Neuronal stem cell (in vitro differentiated cells): ENCODE measurements around the gene C17orf58.
A peak's percentile ranks its signal among the peaks of the same experiment; 100 is the strongest.

ENCODE experiments used
- DNase-seq: peaks from one replicate; pipeline ENCODE4 v3.0.0-alpha.2; 2013; ENCODE audit warnings: low spot score
- H2AFZ ChIP-seq: one replicate; pipeline ENCODE4 v1.6.1; 2013; ENCODE audit warnings: mild to moderate bottlenecking, low read length, inconsistent platforms
- H2AK5ac ChIP-seq: 2 replicates; pipeline ENCODE4 v1.6.1; 2013; ENCODE audit warnings: low read depth, mild to moderate bottlenecking, inconsistent platforms, low read length, moderate library complexity, mixed read lengths
- H2BK120ac ChIP-seq: 2 replicates; pipeline ENCODE4 v1.6.1; 2013; ENCODE audit warnings: low read depth, mild to moderate bottlenecking, inconsistent platforms, low read length, moderate library complexity, mixed read lengths
- H2BK12ac ChIP-seq: one replicate; pipeline ENCODE4 v1.6.1; 2013; ENCODE audit warnings: low read length, inconsistent platforms
- H2BK15ac ChIP-seq: 2 replicates; pipeline ENCODE4 v1.6.1; 2013; ENCODE audit warnings: mild to moderate bottlenecking, low read length, inconsistent platforms, mixed read lengths
- H2BK5ac ChIP-seq: one replicate; pipeline ENCODE4 v1.6.1; 2013; ENCODE audit warnings: inconsistent platforms, mild to moderate bottlenecking, low read length, moderate library complexity
- H3K14ac ChIP-seq: one replicate; pipeline ENCODE4 v1.6.1; 2013; ENCODE audit warnings: low read length, inconsistent platforms
- H3K18ac ChIP-seq: 2 replicates; pipeline ENCODE4 v1.6.1; 2013; ENCODE audit warnings: low read length, inconsistent platforms
- H3K23ac ChIP-seq: 2 replicates; pipeline ENCODE4 v1.6.1; 2013; ENCODE audit warnings: low read depth, mild to moderate bottlenecking, mixed read lengths, low read length, inconsistent platforms; ENCODE audit not compliant: poor library complexity
- H3K27ac ChIP-seq: replicated peaks from 3 replicates; pipeline ENCODE4 v1.5.1; 2013; ENCODE audit warnings: low read length, inconsistent platforms
- H3K27me3 ChIP-seq, 3 experiments: 2 replicates each; pipeline ENCODE4 v1.6.1; 2013; ENCODE audit warnings: low read length in 3 of 3, mild to moderate bottlenecking in 2 of 3, inconsistent platforms in 1 of 3, low read depth in 1 of 3, mixed read lengths in 1 of 3, moderate library complexity in 1 of 3; ENCODE audit not compliant: control insufficient read depth in 3 of 3, insufficient read depth in 3 of 3
- H3K36me3 ChIP-seq, 2 donors: replicated peaks in 1 of 2; 2 replicates each; pipeline ENCODE4 v1.6.1; 2013; ENCODE audit warnings: low read length in 2 of 2; ENCODE audit not compliant: control insufficient read depth in 2 of 2, insufficient read depth in 2 of 2
- H3K4ac ChIP-seq: 2 replicates; pipeline ENCODE4 v1.6.1; 2013; ENCODE audit warnings: inconsistent platforms, mild to moderate bottlenecking, low read length, moderate library complexity
- H3K4me1 ChIP-seq, 2 donors: 1 replicate in 1 of 2; 2 replicates in 1 of 2; pipeline ENCODE4 v1.6.1; 2013; ENCODE audit warnings: low read length in 2 of 2, low read depth in 1 of 2; ENCODE audit not compliant: control insufficient read depth in 2 of 2, insufficient read depth in 1 of 2
- H3K4me2 ChIP-seq: one replicate; pipeline ENCODE4 v1.6.1; 2013; ENCODE audit warnings: mild to moderate bottlenecking, low read length, inconsistent platforms; ENCODE audit not compliant: insufficient read depth, poor library complexity, severe bottlenecking
- H3K4me3 ChIP-seq, 2 donors: 2 replicates each; pipeline ENCODE4 v1.5.1; 2013; ENCODE audit warnings: low read length in 2 of 2, mild to moderate bottlenecking in 2 of 2, inconsistent platforms in 1 of 2, moderate library complexity in 1 of 2
- H3K79me1 ChIP-seq: one replicate; pipeline ENCODE4 v1.6.1; 2013; ENCODE audit warnings: low read depth, mild to moderate bottlenecking, inconsistent platforms, low read length, moderate library complexity
- H3K9ac ChIP-seq: one replicate; pipeline ENCODE4 v1.6.1; 2013; ENCODE audit warnings: mild to moderate bottlenecking, low read depth, low read length, inconsistent platforms; ENCODE audit not compliant: poor library complexity
- H3K9me3 ChIP-seq, 2 donors: replicated peaks in 1 of 2; 2 replicates each; pipeline versions ENCODE3 to v1.6.1; 2013; ENCODE audit warnings: low read length in 2 of 2, mild to moderate bottlenecking in 2 of 2, inconsistent platforms in 1 of 2, low read depth in 1 of 2, mixed read lengths in 1 of 2, moderate library complexity in 1 of 2; ENCODE audit not compliant: control insufficient read depth in 2 of 2, insufficient read depth in 1 of 2
- H4K8ac ChIP-seq: one replicate; pipeline ENCODE4 v1.6.1; 2013; ENCODE audit warnings: low read depth, mild to moderate bottlenecking, inconsistent platforms, low read length, moderate library complexity
- H4K91ac ChIP-seq: one replicate; pipeline ENCODE4 v1.6.1; 2013; ENCODE audit warnings: low read length, low read depth, mild to moderate bottlenecking, inconsistent platforms; ENCODE audit not compliant: poor library complexity
- WGBS, 2 donors: extraction: QIAGEN DNeasy Blood & Tissue Kit; methylation state at CpG; one replicate each; pipeline ENCODE4 v1.1.7; 2013; ENCODE audit warnings: missing lambda C conversion rate in 2 of 2, mixed read lengths in 1 of 2; ENCODE audit not compliant: insufficient read length in 2 of 2, insufficient replicate concordance in 1 of 2; ENCODE audit errors: extremely low coverage in 2 of 2; 5-methylcytosine and 5-hydroxymethylcytosine counted together

Gene C17orf58

GRCh38 chr17:68015081-68015723, 18.9 kb upstream of the C17orf58 start:
- H2BK5ac ChIP-seq, result no peak overlapping the region
- no peak overlapping the region for H2BK15ac ChIP-seq
- no peaks in the 10 kb centered on the region for H3K9me3 ChIP-seq
- no peak overlapping the region for H4K91ac ChIP-seq
- no peak overlapping the region for H3K23ac ChIP-seq
- no peak overlapping the region for H3K4me2 ChIP-seq
- H3K18ac ChIP-seq, result peak overlapping the region; percentile 11
- H3K36me3 ChIP-seq, result no peaks in the 10 kb centered on the region
- no peaks in the 10 kb centered on the region for H3K79me1 ChIP-seq
- no peak overlapping the region for H3K14ac ChIP-seq
- H2BK120ac ChIP-seq, result no peak overlapping the region
- no peak overlapping the region for H2AK5ac ChIP-seq
- no peak overlapping the region for H3K4ac ChIP-seq
- WGBS, 2 donors, result no CpG with 5 or more reads among the region's 11 CpGs
- no peak overlapping the region for H2BK12ac ChIP-seq
- H3K4me3 ChIP-seq, result no peak overlapping the region
- DNase-seq, result no peak
- H3K27me3 ChIP-seq, result no peaks in the 10 kb centered on the region
- no peak overlapping the region for H3K27ac ChIP-seq
- no peak overlapping the region for H4K8ac ChIP-seq
- H3K9ac ChIP-seq, result no peak overlapping the region
- no peak overlapping the region for H2AFZ ChIP-seq
- H3K4me1 ChIP-seq, result no peaks in the 10 kb centered on the region

- H3K9me3 ChIP-seq, result no peaks in the 10 kb centered on the region
- H4K8ac ChIP-seq, result no peak overlapping the region
- H2BK120ac ChIP-seq, result no peak overlapping the region
- no peak overlapping the region for H2BK5ac ChIP-seq
- H3K27me3 ChIP-seq, result no peaks in the 10 kb centered on the region
- no peak overlapping the region for H2BK12ac ChIP-seq
- no peaks in the 10 kb centered on the region for H3K4me1 ChIP-seq
- H2AK5ac ChIP-seq, result no peak overlapping the region
- no peak overlapping the region for H2AFZ ChIP-seq
- no peaks in the 10 kb centered on the region for H3K79me1 ChIP-seq
- no peak overlapping the region for H3K4me2 ChIP-seq
- no peak overlapping the region for H3K18ac ChIP-seq
- no peak overlapping the region for H4K91ac ChIP-seq
- H3K27ac ChIP-seq, result no peak overlapping the region
- no peaks in the 10 kb centered on the region for H3K36me3 ChIP-seq
- no peak overlapping the region for H3K23ac ChIP-seq
- no peak overlapping the region for H3K4ac ChIP-seq
- H3K14ac ChIP-seq, result no peak overlapping the region
- H3K4me3 ChIP-seq, result no peak overlapping the region
- H3K9ac ChIP-seq, result no peak overlapping the region
- no peak overlapping the region for H2BK15ac ChIP-seq
- DNase-seq, result no peak
Observed at GRCh38 chr17:68013385-68013784, 17.1 kb upstream of the C17orf58 start.

GRCh38 chr17:68011199-68011665, 15.0 kb upstream of the C17orf58 start:
- peak; percentile 23 for DNase-seq

GRCh38 chr17:68006797-68007196, 10.5 kb upstream of the C17orf58 start:
- no peaks in the 10 kb centered on the region for H3K9me3 ChIP-seq
- no peak overlapping the region for H3K4me3 ChIP-seq
- no peak overlapping the region for H2AK5ac ChIP-seq
- no peak overlapping the region for H3K4ac ChIP-seq
- no peak overlapping the region for H2BK120ac ChIP-seq
- no peak overlapping the region for H2BK12ac ChIP-seq
- H2BK15ac ChIP-seq, result no peak overlapping the region
- no peak overlapping the region for H3K23ac ChIP-seq
- no peak overlapping the region for H3K27ac ChIP-seq
- no peaks in the 10 kb centered on the region for H3K27me3 ChIP-seq
- no peak overlapping the region for H2BK5ac ChIP-seq
- WGBS, 2 donors, result no CpG with 5 or more reads among the region's 6 CpGs
- no peak overlapping the region for H2AFZ ChIP-seq
- H3K79me1 ChIP-seq, result no peaks in the 10 kb centered on the region
- no peak overlapping the region for H3K14ac ChIP-seq
- no peak overlapping the region for H3K9ac ChIP-seq
- no peak for DNase-seq
- no peak overlapping the region for H3K18ac ChIP-seq
- no peak overlapping the region for H4K8ac ChIP-seq
- no peak overlapping the region for H4K91ac ChIP-seq
- no peaks in the 10 kb centered on the region for H3K4me1 ChIP-seq
- H3K36me3 ChIP-seq, result no peaks in the 10 kb centered on the region
- H3K4me2 ChIP-seq, result no peak overlapping the region

More at GRCh38 chr17:68011199-68011665, 15.0 kb upstream of the C17orf58 start:
- Histone ChIP-seq H3K36me3 (no peaks in the 10 kb centered on the region), H3K4me2 (no peak overlapping the region), H2AFZ (peak overlapping the region; percentile 67), H3K4ac (no peak overlapping the region), H3K79me1 (no peaks in the 10 kb centered on the region), H2BK120ac (no peak overlapping the region), H3K18ac (no peak overlapping the region), H2BK15ac (no peak overlapping the region), H3K27me3 (no peaks in the 10 kb centered on the region), H3K14ac (no peak overlapping the region), H3K4me1 (no peaks in the 10 kb centered on the region), H2BK12ac (no peak overlapping the region), H3K23ac (peak overlapping the region; percentile 80), H3K9me3 (no peaks in the 10 kb centered on the region), H2BK5ac (no peak overlapping the region), H4K8ac (no peak overlapping the region), H3K27ac (no peak overlapping the region), H4K91ac (no peak overlapping the region), H3K9ac (no peak overlapping the region), H3K4me3 (no peak overlapping the region), H2AK5ac (no peak overlapping the region)
- WGBS, 2 donors, result no CpG with 5 or more reads among the region's 20 CpGs
